Natural killer cell (primary cell): Measurements from ENCODE around the gene CD68. TPM values are rescaled to one million over a fixed set of nuclear protein-coding genes. Genes with fewer than 3 reads are reported as not detected.

Source experiments
- ATAC-seq, 3 donors: fragments of 150-1000 bp in 2 of 3; fragments of 200-7000 bp in 1 of 3; cut with Tn5 transposase; 1 replicate in 1 of 3; 2 replicates in 2 of 3; pipeline ENCODE4 v1.10.0; 2021; ENCODE audit warnings: mild to moderate bottlenecking in 2 of 3, moderate library complexity in 2 of 3
- DNase-seq, 2 donors: peaks; one replicate each; pipeline versions ENCODE4 v3.0.0 to v3.0.0-alpha.2; 2013 to 2021; ENCODE audit warnings: mixed read lengths in 1 of 2
- H3K27ac ChIP-seq: one replicate; pipeline ENCODE4 v1.5.1; 2013; ENCODE audit warnings: mild to moderate bottlenecking, low read length
- H3K27me3 ChIP-seq: one replicate; pipeline ENCODE4 v1.6.1; 2013; ENCODE audit warnings: low read length; ENCODE audit not compliant: control insufficient read depth, insufficient read depth
- H3K36me3 ChIP-seq: one replicate; pipeline ENCODE4 v1.6.1; 2013; ENCODE audit warnings: low read length; ENCODE audit not compliant: control insufficient read depth, insufficient read depth
- H3K4me1 ChIP-seq: one replicate; pipeline ENCODE4 v1.6.1; 2013; ENCODE audit warnings: low read length; ENCODE audit not compliant: control insufficient read depth, insufficient read depth
- H3K4me3 ChIP-seq: one replicate; pipeline ENCODE4 v1.5.1; 2013; ENCODE audit warnings: low read length
- H3K9me3 ChIP-seq: one replicate; pipeline ENCODE4 v1.6.1; 2013; ENCODE audit warnings: low read length; ENCODE audit not compliant: control insufficient read depth, insufficient read depth
- H3K27ac Mint-ChIP-seq, 2 donors: one replicate each; pipeline ENCODE4 v1.8.0; 2022; ENCODE audit warnings: mild to moderate bottlenecking in 2 of 2, mixed read lengths in 2 of 2, moderate library complexity in 1 of 2
- H3K27me3 Mint-ChIP-seq, 2 donors: one replicate each; pipeline ENCODE4 v1.8.0; 2022; ENCODE audit warnings: low read depth in 2 of 2, mixed read lengths in 2 of 2
- H3K36me3 Mint-ChIP-seq: one replicate; pipeline ENCODE4 v1.8.0; 2022; ENCODE audit warnings: mixed read lengths
- H3K4me1 Mint-ChIP-seq, 2 donors: one replicate each; pipeline ENCODE4 v1.8.0; 2022; ENCODE audit warnings: mixed read lengths in 2 of 2
- H3K4me3 Mint-ChIP-seq: one replicate; pipeline ENCODE4 v1.8.0; 2022; ENCODE audit warnings: mild to moderate bottlenecking, moderate library complexity, mixed read lengths
- H3K9me3 Mint-ChIP-seq, 2 donors: one replicate each; pipeline ENCODE4 v1.8.0; 2022; ENCODE audit warnings: mixed read lengths in 2 of 2
- CTCF ChIP-seq: fragments of 200-600 bp; IDR thresholded peaks from one replicate; pipeline ENCODE4 v1.8.0; 2022; ENCODE audit warnings: antibody characterized with exemption
- WGBS: methylation state at CpG from one replicate; pipeline ENCODE4 v1.1.7; 2013; ENCODE audit warnings: missing lambda C conversion rate; ENCODE audit not compliant: insufficient coverage; 5-methylcytosine and 5-hydroxymethylcytosine counted together
- intact Hi-C: fragments of 100-400 bp; cut with micrococcal nuclease; formaldehyde crosslinking; loops from one replicate; pipeline ENCODE4 v1.14.2; 2022
- total RNA-seq, 4 donors: library from RNA; stranded (reverse); fragments of 120-200 nt in 1 of 4; gene quantifications; one replicate each; pipeline versions ENCODE4 v1.2.3 to v1.2.4, GENCODE V29; 2013 to 2022

The CD68 gene
- total RNA-seq, 3 donors from 2014 or later (not counting 1 experiment from before 2014, with no cell fraction given) = 1.4 to 24.7 (median 13.0) TPM

DNA sequence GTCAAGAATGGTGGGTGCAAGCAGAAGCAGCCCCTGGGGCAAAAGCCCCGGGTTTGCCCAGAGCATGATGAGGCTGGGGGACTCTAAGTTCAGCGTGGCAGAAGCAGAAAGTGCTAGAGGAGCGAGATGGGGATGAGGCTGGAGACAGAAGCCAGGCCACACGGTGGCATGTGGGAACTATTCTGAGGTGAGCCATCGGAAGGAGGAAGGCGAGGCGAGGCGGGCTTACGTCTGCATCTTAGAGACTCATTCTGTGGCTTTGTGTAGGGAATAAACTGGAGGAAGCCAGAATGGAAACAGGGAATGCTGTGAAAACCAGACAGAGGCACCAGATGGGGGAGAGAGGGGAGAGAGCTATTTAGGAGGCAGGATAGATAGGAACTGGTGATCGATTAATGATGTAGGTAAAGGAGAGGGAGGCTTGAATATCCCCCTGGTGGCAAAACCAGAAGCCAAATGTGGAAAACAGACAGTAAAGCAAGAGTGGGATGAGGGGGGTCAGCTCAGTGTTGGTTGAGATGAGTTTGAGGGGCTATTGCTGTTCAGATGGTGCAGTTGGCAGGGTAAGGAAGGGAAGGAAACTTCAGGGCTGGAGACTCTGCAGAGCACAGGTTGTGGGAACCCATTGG lies 24.0 kb upstream of the CD68 start:
- Mint-ChIP-seq H3K27me3 (no peaks in the 10 kb centered on the region), H3K4me1 (peaks cover 38 to 62% of the 10 kb centered on the region in 2 donors), H3K4me3 (no peak overlapping the region), H3K9me3 (no peaks in the 10 kb centered on the region), H3K27ac (peak overlapping the region; percentile 20 to 46), H3K36me3 (no peaks in the 10 kb centered on the region)
- ATAC-seq = no peak
- H3K36me3 ChIP-seq = peaks cover 2% of the 10 kb centered on the region
- no peaks in the 10 kb centered on the region for H3K27me3 ChIP-seq
- WGBS = 86% methylated on average over 10 of the region's 10 CpGs
- intact Hi-C loops = no loop called here
- no peak overlapping the region for H3K27ac ChIP-seq
- H3K4me1 ChIP-seq = peaks cover 59% of the 10 kb centered on the region
- no peaks in the 10 kb centered on the region for H3K9me3 ChIP-seq
- no peak overlapping the region for H3K4me3 ChIP-seq
- DNase-seq = no peak
- TF ChIP-seq CTCF = no peak

DNA sequence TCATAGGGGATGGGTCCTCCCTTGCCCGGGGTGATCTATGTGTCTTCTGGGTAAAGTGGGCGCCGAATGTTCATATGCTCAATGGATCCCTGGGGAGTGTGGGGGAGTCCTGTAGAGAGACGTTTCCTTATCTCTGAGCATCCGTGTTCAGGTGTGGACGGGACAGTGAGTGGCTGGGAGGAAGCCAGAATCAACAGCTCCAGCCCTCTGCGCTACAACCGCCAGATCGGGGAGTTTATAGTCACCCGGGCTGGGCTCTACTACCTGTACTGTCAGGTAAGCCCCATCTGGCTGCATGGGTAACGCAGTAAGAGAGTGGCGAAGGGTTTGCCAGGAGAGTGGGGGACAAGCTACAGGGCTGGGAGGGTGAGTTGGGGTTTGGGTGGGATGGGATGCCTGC lies 22.8 kb upstream of the CD68 start:
- WGBS = 95% methylated on average over 12 of the region's 12 CpGs
- H3K27me3 Mint-ChIP-seq = no peaks in the 10 kb centered on the region
- no peak overlapping the region for H3K27ac Mint-ChIP-seq
- ATAC-seq = no peak
- no peak for TF ChIP-seq CTCF
- no peak overlapping the region for H3K4me3 Mint-ChIP-seq
- no peak overlapping the region for H3K4me3 ChIP-seq
- H3K27me3 ChIP-seq = no peaks in the 10 kb centered on the region
- no peak for DNase-seq
- no peaks in the 10 kb centered on the region for H3K9me3 Mint-ChIP-seq
- H3K36me3 Mint-ChIP-seq = no peaks in the 10 kb centered on the region
- H3K4me1 Mint-ChIP-seq = peaks cover 44 to 62% of the 10 kb centered on the region in 2 donors
- H3K9me3 ChIP-seq = no peaks in the 10 kb centered on the region
- H3K27ac ChIP-seq = no peak overlapping the region
- H3K36me3 ChIP-seq = peaks cover 2% of the 10 kb centered on the region
- intact Hi-C loops = no loop called here
- H3K4me1 ChIP-seq = peaks cover 64% of the 10 kb centered on the region

DNA sequence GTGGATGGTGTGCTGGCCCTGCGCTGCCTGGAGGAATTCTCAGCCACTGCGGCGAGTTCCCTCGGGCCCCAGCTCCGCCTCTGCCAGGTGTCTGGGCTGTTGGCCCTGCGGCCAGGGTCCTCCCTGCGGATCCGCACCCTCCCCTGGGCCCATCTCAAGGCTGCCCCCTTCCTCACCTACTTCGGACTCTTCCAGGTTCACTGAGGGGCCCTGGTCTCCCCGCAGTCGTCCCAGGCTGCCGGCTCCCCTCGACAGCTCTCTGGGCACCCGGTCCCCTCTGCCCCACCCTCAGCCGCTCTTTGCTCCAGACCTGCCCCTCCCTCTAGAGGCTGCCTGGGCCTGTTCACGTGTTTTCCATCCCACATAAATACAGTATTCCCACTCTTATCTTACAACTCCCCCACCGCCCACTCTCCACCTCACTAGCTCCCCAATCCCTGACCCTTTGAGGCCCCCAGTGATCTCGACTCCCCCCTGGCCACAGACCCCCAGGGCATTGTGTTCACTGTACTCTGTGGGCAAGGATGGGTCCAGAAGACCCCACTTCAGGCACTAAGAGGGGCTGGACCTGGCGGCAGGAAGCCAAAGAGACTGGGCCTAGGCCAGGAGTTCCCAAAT lies 22.2 kb upstream of the CD68 start:
- WGBS = 87% methylated on average over 19 of the region's 19 CpGs
- Histone ChIP-seq H3K27ac (no peak overlapping the region), H3K9me3 (no peaks in the 10 kb centered on the region), H3K36me3 (peaks cover 2% of the 10 kb centered on the region), H3K27me3 (no peaks in the 10 kb centered on the region), H3K4me1 (peaks cover 64% of the 10 kb centered on the region), H3K4me3 (no peak overlapping the region)
- peaks cover 39 to 58% of the 10 kb centered on the region in 2 donors for H3K4me1 Mint-ChIP-seq
- no peak for ATAC-seq
- H3K27me3 Mint-ChIP-seq = no peaks in the 10 kb centered on the region
- no peaks in the 10 kb centered on the region for H3K9me3 Mint-ChIP-seq
- no peaks in the 10 kb centered on the region for H3K36me3 Mint-ChIP-seq
- no peak for DNase-seq
- intact Hi-C loops = no loop called here
- no peak for TF ChIP-seq CTCF
- H3K27ac Mint-ChIP-seq = peak overlapping the region in 1 of 2 donors; percentile 33
- no peak overlapping the region for H3K4me3 Mint-ChIP-seq
